ENCODE measurements around the gene LYSMD4.

GRCh38 chr15:99726333-99726732 lies 6.9 kb downstream of the LYSMD4 start:
- TF ChIP-seq CTCF (IDR thresholded peaks at IDR 0.05) = no peak
- TF ChIP-seq EZH2 (IDR thresholded peaks at IDR 0.05; ENCODE audit: borderline replicate concordance, insufficient read depth, low read depth, low read length, poor library complexity, severe bottlenecking) = no peak
